ENCODE results near the gene OR8G5. TPM values are rescaled to one million over a fixed set of nuclear protein-coding genes. Genes with fewer than 3 reads are reported as not detected.
A peak's percentile ranks its signal among the peaks of the same experiment; 100 is the strongest.

The OR8G5 gene
- total RNA-seq, 2 experiments from 2014 or later, result not detected

GRCh38 chr11:124277804-124278203 is 21.6 kb downstream of the OR8G5 start:
- no peak overlapping the region for H3K27ac ChIP-seq (ENCODE audit: low read depth, low read length, poor library complexity, severe bottlenecking)
- BruUV-seq (replicated peaks), result no TSS peak
- no peak overlapping the region for H3K4me3 ChIP-seq (ENCODE audit: low read depth, low read length, poor library complexity, severe bottlenecking)
- no peaks in the 10 kb centered on the region for H4K20me1 ChIP-seq (ENCODE audit: insufficient read depth, low read length)
- ChIA-PET POLR2A (no interaction called here), CTCF (ENCODE audit: unreplicated experiment) (no interaction called here)
- DNase-seq (ENCODE audit: low spot score), result peak; percentile 2
- no peak for TF ChIP-seq EZH2phosphoT487 (IDR thresholded peaks at IDR 0.05; ENCODE audit: borderline replicate concordance, low read depth, low read length)
- TF ChIP-seq, protein P1, sequence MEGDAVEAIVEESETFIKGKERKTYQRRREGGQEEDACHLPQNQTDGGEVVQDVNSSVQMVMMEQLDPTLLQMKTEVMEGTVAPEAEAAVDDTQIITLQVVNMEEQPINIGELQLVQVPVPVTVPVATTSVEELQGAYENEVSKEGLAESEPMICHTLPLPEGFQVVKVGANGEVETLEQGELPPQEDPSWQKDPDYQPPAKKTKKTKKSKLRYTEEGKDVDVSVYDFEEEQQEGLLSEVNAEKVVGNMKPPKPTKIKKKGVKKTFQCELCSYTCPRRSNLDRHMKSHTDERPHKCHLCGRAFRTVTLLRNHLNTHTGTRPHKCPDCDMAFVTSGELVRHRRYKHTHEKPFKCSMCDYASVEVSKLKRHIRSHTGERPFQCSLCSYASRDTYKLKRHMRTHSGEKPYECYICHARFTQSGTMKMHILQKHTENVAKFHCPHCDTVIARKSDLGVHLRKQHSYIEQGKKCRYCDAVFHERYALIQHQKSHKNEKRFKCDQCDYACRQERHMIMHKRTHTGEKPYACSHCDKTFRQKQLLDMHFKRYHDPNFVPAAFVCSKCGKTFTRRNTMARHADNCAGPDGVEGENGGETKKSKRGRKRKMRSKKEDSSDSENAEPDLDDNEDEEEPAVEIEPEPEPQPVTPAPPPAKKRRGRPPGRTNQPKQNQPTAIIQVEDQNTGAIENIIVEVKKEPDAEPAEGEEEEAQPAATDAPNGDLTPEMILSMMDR (conservative IDR thresholded peaks at IDR 0.05; ENCODE audit: low read length), result 0 out of 2 replicates have a peak, but pooled peaks have one; percentile 31
- H3K36me3 ChIP-seq (ENCODE audit: insufficient read depth, low read length), result no peaks in the 10 kb centered on the region
- H3K9me2 ChIP-seq (ENCODE audit: insufficient read depth, low read length), result no peaks in the 10 kb centered on the region
- H3K4me2 ChIP-seq (ENCODE audit: low read length), result no peak overlapping the region
- H2AFZ ChIP-seq (ENCODE audit: low read length), result no peak overlapping the region
- H3K9me3 ChIP-seq (ENCODE audit: low read length), result no peaks in the 10 kb centered on the region
- H3K79me2 ChIP-seq (ENCODE audit: insufficient read depth, low read depth, low read length), result no peaks in the 10 kb centered on the region
- intact Hi-C loops (cut with micrococcal nuclease; ENCODE audit: unreplicated experiment), result no loop called here
- no peaks in the 10 kb centered on the region for H3K4me1 ChIP-seq (ENCODE audit: insufficient read depth, low read length, poor library complexity, severe bottlenecking)

DNA sequence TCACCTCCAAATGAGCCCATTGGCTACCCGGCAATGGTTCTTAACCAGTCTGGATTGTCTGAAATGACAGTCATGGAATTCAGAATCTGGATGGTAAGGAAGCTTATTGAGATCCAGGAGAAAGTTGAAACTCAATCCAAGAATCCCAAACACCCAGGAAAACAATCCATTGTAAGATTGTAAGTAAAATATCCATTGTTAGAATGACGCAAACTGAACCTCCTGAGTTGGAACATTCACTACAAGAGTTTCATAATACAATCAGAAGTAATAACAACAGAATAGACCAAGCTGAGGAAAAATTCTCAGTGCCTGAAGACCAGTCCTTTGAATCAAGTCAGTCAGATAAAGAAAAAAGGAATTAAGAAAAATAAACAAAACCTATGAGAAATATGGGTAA is 22.1 kb downstream of the OR8G5 start:
- Histone ChIP-seq H3K9me2 (ENCODE audit: insufficient read depth, low read length) (no peaks in the 10 kb centered on the region), H3K4me3 (ENCODE audit: low read depth, low read length, poor library complexity, severe bottlenecking) (no peak overlapping the region), H3K36me3 (ENCODE audit: insufficient read depth, low read length) (no peaks in the 10 kb centered on the region), H3K4me2 (ENCODE audit: low read length) (no peak overlapping the region), H2AFZ (ENCODE audit: low read length) (no peak overlapping the region), H3K9me3 (ENCODE audit: low read length) (no peaks in the 10 kb centered on the region), H3K27ac (ENCODE audit: low read depth, low read length, poor library complexity, severe bottlenecking) (no peak overlapping the region), H3K79me2 (ENCODE audit: insufficient read depth, low read depth, low read length) (no peaks in the 10 kb centered on the region), H4K20me1 (ENCODE audit: insufficient read depth, low read length) (no peaks in the 10 kb centered on the region), H3K4me1 (ENCODE audit: insufficient read depth, low read length, poor library complexity, severe bottlenecking) (no peaks in the 10 kb centered on the region)
- no peak for DNase-seq (ENCODE audit: low spot score)
- TF ChIP-seq, protein P1 (conservative IDR thresholded peaks at IDR 0.05; ENCODE audit: low read length), result no peak
- no peak for TF ChIP-seq EZH2phosphoT487 (IDR thresholded peaks at IDR 0.05; ENCODE audit: borderline replicate concordance, low read depth, low read length)
- no TSS peak for BruUV-seq (replicated peaks)
- ChIA-PET POLR2A (no interaction called here), CTCF (ENCODE audit: unreplicated experiment) (no interaction called here)
- intact Hi-C loops (cut with micrococcal nuclease; ENCODE audit: unreplicated experiment), result no loop called here

DNA sequence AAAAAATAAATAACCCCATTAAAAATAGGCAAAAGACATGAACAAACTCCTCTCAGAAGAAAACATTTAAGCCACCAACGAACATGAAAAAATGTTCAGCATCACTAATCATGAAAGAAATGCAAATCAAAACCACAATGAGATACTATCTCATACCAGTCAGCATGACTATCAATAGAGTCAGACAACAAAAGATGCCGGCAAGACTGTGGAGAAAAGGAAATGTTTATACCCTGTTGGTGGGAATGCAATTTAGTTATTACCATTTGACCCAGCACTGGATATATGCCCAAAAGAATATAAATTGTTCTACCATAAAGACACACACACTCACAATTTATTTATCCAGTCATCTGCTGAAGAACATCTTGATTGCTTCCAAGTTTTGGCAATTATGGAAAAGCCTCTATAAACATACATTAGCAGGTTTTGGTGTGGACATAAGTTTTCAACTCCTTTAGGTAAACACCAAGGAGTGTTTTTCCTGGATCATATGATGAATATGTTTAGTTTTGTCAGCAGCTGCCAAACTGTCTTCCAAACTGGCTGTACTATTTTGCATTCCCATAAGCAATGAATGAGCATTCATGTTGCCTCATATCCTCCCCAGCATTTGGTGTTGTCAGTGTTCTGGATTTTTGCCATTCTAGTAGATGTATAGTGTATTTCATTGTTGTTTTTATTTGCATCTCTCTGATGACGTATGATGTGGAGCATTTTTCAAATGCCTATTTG is 29.6 kb downstream of the OR8G5 start:
- no peak for DNase-seq (ENCODE audit: low spot score)
- intact Hi-C loops (cut with micrococcal nuclease; ENCODE audit: unreplicated experiment), result no loop called here
- H3K27ac ChIP-seq (ENCODE audit: low read depth, low read length, poor library complexity, severe bottlenecking), result no peak overlapping the region
- no peaks in the 10 kb centered on the region for H3K36me3 ChIP-seq (ENCODE audit: insufficient read depth, low read length)
- BruUV-seq (replicated peaks), result no TSS peak
- H3K79me2 ChIP-seq (ENCODE audit: insufficient read depth, low read depth, low read length), result no peaks in the 10 kb centered on the region
- 0 out of 2 replicates have a peak overlapping the region, but pooled peaks have one; percentile 6 for H3K4me2 ChIP-seq (ENCODE audit: low read length)
- H3K9me2 ChIP-seq (ENCODE audit: insufficient read depth, low read length), result no peaks in the 10 kb centered on the region
- ChIA-PET CTCF (ENCODE audit: unreplicated experiment) (no interaction called here), POLR2A (no interaction called here)
- H3K4me3 ChIP-seq (ENCODE audit: low read depth, low read length, poor library complexity, severe bottlenecking), result no peak overlapping the region
- peak overlapping the region; percentile 39; the same call in 1 of the 2 replicates for H2AFZ ChIP-seq (ENCODE audit: low read length)
- no peaks in the 10 kb centered on the region for H4K20me1 ChIP-seq (ENCODE audit: insufficient read depth, low read length)
- no peaks in the 10 kb centered on the region for H3K4me1 ChIP-seq (ENCODE audit: insufficient read depth, low read length, poor library complexity, severe bottlenecking)
- H3K9me3 ChIP-seq (ENCODE audit: low read length), result no peaks in the 10 kb centered on the region
- TF ChIP-seq EZH2phosphoT487 (IDR thresholded peaks at IDR 0.05; ENCODE audit: borderline replicate concordance, low read depth, low read length), result no peak
- TF ChIP-seq, protein P1 (conservative IDR thresholded peaks at IDR 0.05; ENCODE audit: low read length), result no peak
